SIG-M5 treated with dmso at 0.1 percent for 504 hours (cell line): ENCODE data around the gene SPDEF.

ENCODE experiments used
- DNase-seq: peaks from one replicate; lab custom pipeline; 2025; ENCODE audit not compliant: unreplicated experiment; lab: John Stamatoyannopoulos, UW

The SPDEF gene

GRCh38 chr6:34556031-34556471 lies at the start of gene SPDEF:
TSS of gene SPDEF (minus strand) at chr6:34556329. CDS start at chr6:34544455, 11,874 bp downstream.
- no peak for DNase-seq

- no peak for DNase-seq
Measured at GRCh38 chr6:34603707-34604106, 47.6 kb upstream of the SPDEF start.

GRCh38 chr6:34602318-34603111 lies 46.4 kb upstream of the SPDEF start:
- DNase-seq = no peak

GRCh38 chr6:34601706-34602105 lies 45.6 kb upstream of the SPDEF start:
- no peak for DNase-seq

GRCh38 chr6:34600796-34601195 lies 44.7 kb upstream of the SPDEF start:
- DNase-seq = no peak

- DNase-seq = no peak
Measured at GRCh38 chr6:34600101-34600500, 44.0 kb upstream of the SPDEF start.

- DNase-seq = no peak
Measured at GRCh38 chr6:34598712-34599111, 42.6 kb upstream of the SPDEF start.

GRCh38 chr6:34597605-34598353 lies 41.6 kb upstream of the SPDEF start:
- no peak for DNase-seq

GRCh38 chr6:34596798-34597197 lies 40.7 kb upstream of the SPDEF start:
- no peak for DNase-seq

GRCh38 chr6:34595332-34596184 lies 39.4 kb upstream of the SPDEF start:
- no peak for DNase-seq

GRCh38 chr6:34593701-34594100 lies 37.6 kb upstream of the SPDEF start:
- no peak for DNase-seq

GRCh38 chr6:34592208-34592952 lies 36.3 kb upstream of the SPDEF start:
- DNase-seq = no peak

GRCh38 chr6:34589691-34590090 lies 33.6 kb upstream of the SPDEF start:
- no peak for DNase-seq

- DNase-seq = no peak
Measured at GRCh38 chr6:34589140-34589539, 33.0 kb upstream of the SPDEF start.

GRCh38 chr6:34587851-34588250 lies 31.7 kb upstream of the SPDEF start:
- no peak for DNase-seq

GRCh38 chr6:34587325-34587724 lies 31.2 kb upstream of the SPDEF start:
- no peak for DNase-seq

GRCh38 chr6:34586327-34587040 lies 30.4 kb upstream of the SPDEF start:
- DNase-seq = no peak

GRCh38 chr6:34585512-34586061 lies 29.5 kb upstream of the SPDEF start:
- DNase-seq = no peak

GRCh38 chr6:34585108-34585507 lies 29.0 kb upstream of the SPDEF start:
- no peak for DNase-seq

GRCh38 chr6:34584694-34585093 lies 28.6 kb upstream of the SPDEF start:
- no peak for DNase-seq
